GM21529 (cell line): ENCODE data around the gene ZDHHC19.
"Not testable (repeated sequence)": the region's sequence is repeated elsewhere in the genome, so short reads cannot be mapped to it uniquely, and the experiment has no call there.

Experiments used
- ATAC-seq: cut with Tn5 transposase; IDR thresholded peaks from one replicate; pipeline ENCODE4 v1.9.1; 2021; ENCODE audit not compliant: unreplicated experiment

The ZDHHC19 gene, protein sequence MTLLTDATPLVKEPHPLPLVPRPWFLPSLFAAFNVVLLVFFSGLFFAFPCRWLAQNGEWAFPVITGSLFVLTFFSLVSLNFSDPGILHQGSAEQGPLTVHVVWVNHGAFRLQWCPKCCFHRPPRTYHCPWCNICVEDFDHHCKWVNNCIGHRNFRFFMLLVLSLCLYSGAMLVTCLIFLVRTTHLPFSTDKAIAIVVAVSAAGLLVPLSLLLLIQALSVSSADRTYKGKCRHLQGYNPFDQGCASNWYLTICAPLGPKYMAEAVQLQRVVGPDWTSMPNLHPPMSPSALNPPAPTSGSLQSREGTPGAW

DNA sequence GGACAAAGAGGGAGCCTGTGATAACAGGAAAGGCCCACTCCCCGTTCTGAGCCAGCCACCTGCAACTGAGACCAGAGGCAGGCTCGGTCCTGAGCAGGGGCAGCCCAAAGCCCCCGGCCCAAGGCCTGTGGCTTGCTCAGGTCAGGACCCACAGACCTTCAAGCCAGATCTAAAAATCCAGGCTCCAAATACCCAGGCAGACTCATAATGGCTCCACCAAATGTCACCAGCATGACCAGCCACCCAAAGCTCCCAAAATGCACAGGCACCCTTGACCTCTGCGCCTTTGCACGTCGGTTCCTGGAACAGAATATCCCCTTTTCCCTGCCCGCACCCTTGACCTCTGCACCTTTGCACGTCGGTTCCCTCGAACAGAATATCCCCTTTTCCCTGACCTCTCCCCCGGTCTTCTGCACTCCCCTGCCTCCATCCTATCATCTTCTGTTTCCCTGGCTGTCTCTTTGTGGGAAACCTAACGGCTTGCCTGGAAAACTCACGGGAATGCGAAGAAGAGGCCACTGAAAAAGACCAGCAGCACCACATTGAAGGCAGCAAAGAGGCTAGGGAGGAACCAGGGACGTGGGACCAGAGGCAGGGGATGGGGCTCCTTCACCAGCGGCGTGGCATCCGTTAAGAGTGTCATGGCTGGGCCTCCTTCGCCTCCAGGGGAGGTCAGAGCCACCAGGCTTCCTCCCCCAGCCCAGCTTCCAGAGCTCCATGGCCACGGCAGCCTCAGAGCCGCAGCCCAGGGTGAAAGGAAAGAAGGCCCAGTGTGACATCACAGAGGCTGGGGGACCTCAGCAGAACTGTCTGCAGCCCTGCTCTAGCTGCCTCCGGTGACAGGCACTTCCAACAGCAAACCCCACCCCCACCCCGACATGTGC, at the start of gene ZDHHC19:
TSS of gene ZDHHC19 (minus strand) at position 728 of the 884 bp plus-strand sequence. CDS start at position 643, 85 bp downstream.
- ATAC-seq, result no peak

DNA sequence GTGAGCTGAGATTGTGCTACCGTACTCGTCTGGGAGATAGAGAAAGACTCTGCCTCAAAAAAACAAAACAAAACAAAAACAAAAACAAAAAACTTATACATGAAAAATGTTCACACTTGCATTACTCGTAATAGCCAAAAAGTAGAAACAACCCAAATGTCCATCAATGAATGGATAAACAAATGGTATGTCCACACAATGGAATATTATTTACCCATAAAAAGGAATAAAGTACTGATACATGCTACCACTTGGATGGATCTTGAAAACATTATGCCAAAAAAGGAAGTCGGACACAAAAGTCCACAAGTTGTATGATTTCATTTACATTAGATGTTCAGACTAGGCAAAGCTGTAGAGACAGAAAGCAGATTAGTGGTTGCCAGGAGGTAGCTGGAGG, 49.6 kb upstream of the ZDHHC19 start:
- no peak for ATAC-seq

DNA sequence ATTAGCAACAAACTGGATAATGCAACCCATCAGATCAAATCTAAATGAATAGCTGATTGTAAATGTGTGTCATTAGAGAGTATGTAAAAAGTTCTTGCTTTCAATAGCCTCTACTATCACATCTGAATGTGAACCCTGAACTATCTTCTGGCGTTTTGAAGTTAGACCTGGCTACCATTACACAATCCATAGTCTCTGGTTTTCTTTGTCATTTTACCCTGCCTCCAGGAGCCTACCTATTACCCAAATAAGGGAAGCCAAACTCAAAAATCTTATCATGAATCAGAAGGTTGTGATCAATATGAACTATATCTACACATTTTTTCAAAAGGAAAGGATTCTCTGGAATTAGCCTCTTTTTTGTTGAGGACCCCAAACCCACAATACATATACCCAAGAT, 44.6 kb upstream of the ZDHHC19 start:
- ATAC-seq, result no peak

DNA sequence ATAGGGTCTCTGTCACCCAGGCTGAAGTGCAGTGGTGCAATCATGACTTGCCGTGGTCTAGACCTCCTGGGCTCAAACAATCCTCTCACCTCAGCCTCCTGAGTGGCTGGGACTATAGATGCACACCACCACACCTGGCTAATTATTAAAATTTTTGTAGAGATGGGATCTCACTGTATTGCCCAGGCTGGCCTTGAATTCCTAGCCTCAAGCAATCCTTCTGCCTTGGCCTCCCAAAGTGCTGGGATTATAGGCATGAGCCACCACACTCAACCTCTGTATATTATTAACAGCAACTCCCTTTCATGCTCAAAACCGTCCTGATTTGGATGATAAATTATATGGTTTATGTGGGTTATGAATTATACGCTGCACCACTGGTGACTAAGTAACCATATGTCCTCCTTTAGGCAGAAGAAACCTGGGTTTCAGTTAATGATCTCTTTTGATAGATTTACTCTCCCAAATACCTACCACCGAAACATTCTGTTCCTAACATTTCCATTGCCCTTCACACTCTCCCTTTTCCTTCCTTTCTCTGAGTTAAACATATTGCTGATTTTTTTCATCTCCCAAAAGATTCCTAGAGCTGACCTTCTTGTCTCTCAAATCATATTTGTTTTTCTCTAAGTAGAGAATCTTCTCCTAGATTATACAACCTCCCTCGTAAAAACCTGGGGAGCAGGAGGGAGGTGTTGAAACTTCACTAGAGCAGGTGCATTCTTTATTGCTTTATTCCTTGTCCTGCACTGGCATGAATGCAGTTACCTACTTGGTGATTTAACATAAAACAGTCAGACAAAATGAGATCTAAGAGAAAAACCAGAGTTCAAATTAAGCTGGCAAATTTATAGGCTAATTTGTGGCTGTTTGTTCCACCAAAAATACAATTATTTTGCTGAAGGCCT, 43.4 kb upstream of the ZDHHC19 start:
- no peak for ATAC-seq

DNA sequence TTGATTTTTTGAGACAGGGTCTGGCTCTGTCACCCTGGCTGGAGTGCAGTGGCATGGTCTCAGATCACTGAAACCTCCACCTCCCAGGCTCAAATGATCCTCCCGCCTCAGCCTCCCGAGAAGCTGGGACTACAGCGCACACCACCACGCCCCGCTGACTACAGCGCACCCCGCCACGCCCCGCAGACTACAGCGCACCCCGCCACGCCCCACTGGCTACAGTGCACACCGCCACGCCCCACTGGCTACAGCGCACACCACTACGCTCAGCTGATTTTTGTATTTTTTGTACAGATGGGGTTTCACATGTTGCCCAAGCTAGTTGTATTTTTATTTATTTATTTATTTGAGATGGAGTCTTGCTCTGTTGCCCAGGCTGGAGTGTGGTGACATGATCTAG, 40.7 kb upstream of the ZDHHC19 start:
- no peak for ATAC-seq

DNA sequence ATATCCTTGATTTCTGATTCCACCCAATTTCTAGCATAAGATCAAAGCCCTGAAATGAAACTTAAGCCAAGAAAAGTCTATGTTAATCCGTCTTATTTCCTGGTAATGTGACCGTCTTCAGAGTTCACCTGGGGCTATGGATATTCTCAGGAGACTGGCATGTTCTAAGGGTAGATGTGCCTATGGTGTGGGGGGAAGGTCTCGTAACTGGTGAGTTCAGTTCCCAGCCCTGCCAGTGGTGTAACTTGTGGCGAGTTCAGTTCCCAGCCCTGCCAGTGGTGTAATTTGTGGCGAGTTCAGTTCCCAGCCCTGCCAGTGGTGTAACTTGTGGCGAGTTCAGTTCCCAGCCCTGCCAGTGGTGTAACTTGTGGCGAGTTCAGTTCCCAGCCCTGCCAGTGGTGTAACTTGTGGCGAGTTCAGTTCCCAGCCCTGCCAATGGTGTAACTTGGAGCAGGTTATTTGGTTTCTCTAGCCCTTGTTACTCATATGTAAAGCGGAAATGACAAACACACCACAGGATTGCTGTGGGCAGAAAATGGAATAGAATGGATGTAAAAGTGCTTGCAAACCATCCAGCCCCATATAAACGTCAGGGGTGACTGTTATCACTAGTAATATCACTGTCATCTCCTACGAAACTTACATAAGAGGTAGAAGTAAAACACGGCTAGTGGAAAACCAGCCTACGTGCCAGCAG, 35.6 kb upstream of the ZDHHC19 start:
- ATAC-seq, result no peak

DNA sequence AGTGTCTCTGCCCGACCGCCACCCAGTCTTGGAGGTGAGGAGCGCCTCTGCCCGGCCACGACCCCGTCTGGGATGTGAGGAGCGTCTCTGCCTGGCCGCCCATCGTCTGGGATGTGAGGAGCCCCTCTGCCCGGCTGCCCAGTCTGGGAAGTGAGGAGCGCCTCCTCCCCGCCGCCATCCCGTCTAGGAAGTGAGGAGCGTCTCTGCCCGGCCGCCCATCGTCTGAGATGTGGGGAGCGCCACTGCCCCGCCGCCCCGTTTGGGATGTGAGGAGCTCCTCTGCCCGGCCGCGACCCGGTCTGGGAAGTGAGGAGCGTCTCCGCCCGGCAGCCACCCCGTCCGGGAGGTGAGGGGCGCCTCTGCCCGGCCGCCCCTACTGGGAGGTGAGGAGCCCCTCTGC, 33.0 kb upstream of the ZDHHC19 start:
- ATAC-seq, result not testable (repeated sequence)

DNA sequence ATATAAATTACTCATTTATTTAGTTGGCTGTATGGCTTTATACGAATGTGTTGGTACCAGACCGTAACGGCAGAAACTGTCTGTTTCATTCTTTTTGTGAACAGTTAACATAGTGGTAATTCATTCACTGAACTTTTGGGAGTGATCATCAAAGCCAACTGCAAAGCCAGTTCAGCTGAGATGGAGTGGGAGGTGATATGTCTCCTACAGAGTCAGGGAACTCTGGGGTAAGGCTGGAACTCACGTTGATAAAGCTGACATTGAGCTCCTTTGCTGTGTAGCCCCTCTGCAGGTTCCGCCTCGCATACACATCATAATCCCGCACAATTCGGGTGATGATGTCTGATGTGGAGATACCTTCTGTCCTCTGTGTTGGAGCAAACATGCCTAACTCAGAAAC, 30.5 kb upstream of the ZDHHC19 start:
- ATAC-seq, result no peak

DNA sequence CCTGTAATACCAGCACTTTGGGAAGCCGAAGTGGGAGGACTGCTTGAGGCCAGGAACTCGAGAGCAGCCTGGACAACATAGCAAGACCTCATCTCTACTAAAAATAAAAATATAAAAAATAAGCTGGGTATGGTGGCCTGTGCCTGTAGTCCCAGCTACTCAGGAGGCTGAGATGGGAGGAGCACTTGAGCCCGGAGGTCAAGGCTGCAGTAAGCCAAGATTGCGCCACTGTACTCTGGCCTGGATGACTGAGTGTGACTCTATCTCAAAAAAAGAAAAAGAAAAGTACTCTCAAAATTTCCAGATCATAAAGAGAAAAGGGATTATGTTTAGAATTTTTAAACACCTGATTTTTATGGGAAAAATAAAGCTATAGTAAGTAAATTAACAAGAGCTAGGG, 29.2 kb upstream of the ZDHHC19 start:
- ATAC-seq, result no peak

DNA sequence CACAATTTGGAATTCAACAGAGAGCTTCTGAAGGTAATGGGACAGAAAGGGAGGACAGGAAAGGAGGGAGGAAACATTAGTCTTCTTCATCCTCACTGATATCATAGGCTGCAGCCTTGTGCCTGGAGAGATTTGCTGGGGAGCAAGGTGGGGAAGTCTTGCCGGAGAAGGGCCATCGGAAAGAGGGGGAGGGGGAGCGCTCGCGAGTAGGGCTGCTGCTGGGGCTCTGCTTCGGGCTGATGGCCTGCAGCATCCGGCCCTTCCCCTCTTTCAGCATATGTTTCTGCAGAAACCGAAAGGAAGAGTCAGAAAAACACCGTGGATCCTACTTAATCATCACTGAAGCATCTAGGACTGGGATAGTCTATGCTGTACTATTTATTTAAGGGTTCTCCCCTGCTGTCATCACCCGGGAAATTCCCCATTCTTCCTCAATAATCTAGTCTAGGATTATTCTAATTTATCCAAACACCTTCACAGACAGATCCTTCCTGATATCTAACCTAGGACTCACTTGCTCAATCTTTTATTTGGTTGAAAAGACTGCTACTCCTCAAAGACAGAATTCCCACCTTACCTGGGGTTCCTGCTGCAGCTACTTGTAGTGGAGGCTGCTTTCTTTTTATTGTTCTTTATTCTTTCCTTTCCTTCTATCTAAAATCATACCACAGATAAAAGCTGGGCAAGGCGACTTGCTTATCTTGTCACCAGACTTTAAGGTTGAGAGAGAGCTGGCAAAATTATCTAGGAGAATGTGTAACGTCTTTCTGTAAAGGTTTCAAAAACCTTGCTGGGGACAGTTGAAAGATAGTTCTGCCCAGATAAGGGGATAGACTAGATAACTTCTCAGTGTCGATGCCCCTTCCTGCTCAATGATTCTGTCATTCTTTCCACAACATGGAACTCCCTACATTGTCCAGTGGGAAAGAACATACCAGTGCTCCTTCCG, 27.7 kb upstream of the ZDHHC19 start:
- ATAC-seq, result no peak

DNA sequence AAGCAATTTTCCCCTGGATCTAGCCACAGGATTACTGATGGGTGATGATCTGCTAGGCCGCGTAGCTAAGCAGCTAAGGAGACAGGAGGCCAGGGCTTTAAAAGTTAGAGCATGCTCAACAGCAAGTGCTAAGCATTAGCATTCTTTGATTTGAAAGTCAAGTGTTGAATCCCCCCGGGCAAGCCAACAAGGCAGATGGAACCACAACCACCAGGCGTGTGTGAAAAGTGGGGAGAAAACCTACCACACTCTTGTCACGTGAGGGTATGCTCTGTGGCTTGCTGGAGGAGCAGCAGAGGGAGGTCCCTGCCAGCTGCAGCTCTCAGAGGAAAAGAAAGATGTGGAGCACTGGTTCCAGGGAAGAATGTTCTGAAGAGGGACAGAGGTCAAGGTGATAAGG, 26.0 kb upstream of the ZDHHC19 start:
- ATAC-seq, result no peak

DNA sequence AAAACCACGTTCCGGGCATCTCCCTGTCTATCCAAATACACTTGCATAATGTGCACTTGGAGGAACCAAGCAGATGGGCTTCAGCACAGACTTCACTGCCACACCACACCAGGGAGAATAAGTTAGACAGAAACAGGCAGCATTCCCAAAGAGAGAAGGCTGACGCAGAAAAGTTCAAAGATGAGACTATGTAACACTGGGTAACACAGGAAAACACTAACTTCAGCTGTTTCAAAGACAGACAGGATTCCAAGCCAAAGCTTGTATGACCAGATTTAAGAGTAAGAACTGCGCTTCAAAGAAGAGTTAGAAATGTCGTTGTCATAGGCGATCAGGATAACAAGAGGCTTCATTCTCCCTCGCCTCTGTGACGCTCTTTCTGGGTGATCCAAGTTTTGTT, 25.0 kb upstream of the ZDHHC19 start:
- no peak for ATAC-seq

DNA sequence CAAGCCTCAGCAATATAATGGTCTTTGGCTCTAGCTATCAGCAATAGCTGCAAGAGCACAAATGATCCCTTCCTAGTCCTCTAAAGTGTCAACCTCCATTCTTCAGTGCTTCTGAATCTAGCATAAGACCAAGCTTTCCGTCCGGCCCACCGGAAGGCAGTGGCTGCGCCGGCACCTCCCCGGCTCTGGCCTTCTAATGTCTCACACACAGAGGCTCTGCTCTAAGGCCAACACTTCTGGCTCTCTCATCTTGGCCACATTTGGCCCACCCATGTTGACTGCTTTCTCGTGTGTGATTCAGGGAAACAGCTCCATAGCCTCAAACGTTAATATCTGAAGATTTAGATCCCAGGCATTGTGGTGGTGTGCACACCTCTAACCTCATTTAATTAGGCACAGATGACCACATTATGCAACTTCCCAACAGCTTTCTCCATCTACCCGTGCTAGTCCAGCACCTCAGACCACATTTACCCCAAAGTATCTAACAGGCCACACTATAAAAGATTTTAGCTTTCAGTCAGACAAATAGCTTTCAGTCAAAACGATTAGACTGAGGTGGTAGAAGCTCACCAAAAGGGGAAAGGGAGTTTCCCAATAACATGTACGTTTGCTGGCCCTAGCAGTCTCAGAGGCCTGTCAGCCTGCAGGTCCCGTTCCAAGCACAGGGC, 24.4 kb upstream of the ZDHHC19 start:
- ATAC-seq, result no peak

DNA sequence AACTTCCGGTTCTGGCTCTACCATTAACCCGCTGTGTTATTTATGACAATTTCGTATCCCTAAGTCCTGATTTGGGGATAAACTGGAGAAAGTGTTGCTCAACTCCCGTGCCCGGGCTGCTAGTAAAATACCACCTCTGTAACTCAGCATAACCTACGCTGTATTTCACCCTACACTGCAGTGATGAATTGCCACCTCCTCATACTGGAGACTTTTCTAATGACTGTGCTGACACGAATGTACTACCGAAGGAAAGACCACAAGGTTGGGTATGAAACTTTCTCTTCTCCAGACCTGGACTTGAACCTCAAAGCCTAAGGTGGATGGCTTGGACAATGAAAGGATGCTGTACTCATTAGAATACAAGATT, 21.7 kb upstream of the ZDHHC19 start:
- ATAC-seq, result no peak

DNA sequence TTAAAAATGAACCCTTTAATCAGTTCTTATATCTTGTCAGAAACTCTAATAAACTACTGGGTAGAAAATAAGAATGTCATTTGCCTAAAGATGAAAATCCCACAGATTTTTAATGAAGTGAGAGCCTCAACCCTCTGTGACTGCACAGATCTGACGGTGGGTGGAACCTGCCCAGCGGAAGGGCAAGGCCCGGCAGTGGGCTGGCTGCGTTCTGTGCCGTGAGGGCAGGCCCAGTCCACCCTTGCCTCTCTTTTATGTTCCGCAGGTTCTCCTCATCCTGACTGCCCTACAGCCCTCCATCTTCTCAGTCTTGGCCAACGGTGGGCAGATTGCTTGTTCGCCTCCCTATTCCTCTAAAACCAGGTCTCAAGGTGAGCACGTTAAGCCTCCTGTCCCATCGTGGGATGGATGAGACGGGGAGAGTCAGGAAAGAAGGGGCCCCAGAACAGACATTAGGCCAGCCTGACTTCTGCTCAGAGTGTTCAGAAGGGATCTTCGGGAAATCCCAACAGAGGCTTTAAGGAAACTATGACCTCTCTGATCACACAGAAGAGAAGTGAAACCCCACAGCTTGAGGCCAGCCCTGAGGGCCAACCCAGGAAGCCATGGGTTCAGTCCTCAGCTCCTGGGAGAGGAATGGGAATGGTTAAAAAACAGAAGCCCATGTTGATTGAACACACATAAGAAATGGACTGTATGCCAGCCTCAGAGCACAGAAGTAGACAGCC, 21.1 kb upstream of the ZDHHC19 start:
- ATAC-seq, result no peak

DNA sequence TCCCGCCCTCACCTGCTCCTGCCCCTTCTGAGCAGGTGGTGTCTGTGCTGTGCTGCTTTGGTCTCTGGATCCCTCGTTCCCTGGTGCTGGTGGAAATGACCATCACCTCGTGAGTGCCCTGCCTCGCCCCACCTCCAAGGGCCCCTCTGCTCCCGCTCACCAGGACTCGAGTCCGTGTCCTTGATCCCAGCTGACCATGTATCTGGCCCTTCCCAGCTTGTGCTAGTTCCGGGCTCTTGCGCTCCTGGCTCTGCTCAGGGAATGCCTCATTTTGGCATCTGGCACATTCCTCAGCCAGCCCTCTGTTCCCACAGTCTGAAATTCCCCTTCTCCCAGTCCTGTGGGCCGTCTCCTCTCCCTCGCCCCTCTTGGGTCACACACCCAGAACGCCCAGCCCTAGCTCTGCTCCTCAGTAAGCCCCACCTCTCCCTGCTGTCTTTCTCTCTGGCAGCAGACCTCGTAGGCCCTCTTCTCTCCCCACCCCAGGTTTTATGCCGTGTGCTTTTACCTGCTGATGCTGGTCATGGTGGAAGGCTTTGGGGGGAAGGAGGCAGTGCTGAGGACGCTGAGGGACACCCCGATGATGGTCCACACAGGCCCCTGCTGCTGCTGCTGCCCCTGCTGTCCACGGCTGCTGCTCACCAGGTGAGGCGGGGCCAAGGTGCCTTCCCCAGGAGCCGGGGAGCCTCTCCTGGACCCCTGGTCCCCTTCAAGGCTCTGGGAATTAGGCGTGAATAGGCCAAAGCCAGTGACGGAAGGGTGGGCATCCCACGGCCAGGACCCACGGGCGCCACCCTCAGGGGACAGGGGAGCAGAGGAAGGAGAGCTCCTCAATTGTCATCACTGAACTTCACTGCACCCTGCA, 16.7 kb upstream of the ZDHHC19 start:
- no peak for ATAC-seq

DNA sequence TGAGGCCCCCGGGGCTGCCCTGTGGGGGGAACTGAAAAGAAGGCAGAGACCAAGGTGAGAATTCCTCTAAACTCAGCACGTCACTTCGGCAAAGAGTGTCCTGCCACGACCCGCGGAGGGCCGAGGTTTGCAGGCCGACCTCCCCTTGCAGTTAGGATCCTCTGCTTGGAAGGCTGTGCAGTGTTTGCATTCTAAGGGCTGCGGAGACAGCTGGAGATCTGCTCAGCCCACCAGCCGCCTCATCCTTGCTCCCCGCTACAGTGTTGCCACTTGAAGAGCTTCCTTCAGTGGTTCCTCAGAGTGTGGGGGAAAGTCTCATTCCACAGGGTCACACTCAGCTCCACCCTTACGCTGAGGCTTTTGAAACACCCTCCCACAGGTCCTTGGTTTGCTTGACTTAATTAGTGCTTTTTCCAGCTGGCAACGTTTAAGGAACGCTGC, 15.9 kb upstream of the ZDHHC19 start:
- ATAC-seq, result no peak
